Measurements from ENCODE around the gene FAM53A.
"Not testable (repeated sequence)": the region's sequence is repeated elsewhere in the genome, so short reads cannot be mapped to it uniquely, and the experiment has no call there.

The FAM53A gene

DNA sequence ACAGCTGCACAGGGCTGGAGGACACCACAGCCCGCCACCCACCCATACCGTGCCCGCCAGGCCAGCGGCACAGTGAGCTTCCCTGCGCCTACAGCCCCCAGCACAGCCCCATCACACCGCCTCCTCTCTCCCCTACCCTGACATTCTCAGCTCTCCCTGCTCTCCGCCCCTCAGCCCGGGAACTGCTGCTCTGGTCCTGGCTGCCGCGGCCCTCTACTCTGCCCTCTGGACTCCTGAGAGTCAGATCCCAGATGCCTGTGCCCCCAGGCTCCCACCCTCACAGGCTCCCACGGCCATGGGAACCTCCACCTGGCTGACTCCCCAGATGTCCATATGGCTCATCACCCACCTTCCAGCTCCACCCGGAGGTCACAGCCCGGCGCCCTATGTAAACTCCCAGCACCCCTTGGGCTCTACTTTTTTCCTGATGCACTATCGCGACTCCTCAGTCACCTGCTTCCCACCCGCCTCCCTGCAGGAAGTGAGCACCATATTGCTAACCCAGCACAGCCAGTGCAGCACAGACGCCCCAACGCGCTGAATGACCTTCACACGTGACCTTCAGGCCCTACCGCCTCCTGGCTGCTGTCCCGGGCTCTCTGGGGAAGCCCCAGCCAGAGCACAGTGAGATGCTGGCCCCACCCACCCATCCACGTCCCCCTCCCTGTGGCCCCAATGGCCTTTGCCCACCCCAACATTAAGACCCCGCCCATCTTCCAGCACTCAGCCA is 23.0 kb downstream of the FAM53A start:
- DNase-seq (ENCODE audit: low read depth), result no peak

DNA sequence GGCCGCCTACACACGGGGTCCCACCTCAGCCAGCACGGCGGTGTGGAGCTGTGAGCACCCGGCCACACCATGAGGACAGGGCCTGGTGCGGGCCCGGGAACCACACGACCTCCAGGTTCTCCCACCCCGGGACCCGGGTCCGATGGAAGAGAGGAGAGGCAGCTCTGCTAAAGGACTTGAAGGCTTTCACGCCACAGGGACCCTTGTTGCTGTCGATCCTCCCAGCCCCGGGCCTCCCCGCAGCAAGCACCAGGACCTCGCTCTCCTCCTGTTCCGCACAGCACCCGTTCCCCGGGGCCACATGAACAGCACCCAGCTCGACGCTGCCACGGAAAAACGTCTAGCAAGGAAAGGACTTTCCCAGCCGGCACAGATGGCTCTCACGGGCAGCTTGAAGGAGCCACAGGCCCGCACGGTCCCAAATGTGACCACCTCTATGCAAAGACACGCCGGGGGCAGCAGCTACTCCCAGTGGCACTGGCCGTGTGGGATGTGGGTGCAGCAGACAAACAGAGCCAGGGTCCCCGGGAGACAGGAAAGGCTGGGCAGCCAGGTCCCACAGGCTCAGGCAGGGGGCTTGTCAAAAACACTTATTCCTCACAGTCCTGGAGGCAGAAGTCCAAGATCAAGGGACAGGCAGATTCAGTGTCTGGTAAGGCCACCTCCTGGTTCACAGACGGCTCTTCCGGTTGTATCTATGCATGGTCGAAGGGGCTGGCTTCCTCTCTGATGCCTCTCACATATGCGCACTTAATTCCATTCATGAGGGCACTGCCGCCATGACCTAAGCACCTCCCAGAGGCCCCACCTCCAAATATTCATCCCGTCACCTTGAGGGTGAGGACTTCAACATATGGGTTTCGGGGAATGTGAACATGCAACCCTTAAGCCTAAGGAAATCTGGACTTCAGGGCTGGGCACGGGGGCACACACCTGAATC is 24.7 kb downstream of the FAM53A start:
- DNase-seq (ENCODE audit: low read depth), result no peak

DNA sequence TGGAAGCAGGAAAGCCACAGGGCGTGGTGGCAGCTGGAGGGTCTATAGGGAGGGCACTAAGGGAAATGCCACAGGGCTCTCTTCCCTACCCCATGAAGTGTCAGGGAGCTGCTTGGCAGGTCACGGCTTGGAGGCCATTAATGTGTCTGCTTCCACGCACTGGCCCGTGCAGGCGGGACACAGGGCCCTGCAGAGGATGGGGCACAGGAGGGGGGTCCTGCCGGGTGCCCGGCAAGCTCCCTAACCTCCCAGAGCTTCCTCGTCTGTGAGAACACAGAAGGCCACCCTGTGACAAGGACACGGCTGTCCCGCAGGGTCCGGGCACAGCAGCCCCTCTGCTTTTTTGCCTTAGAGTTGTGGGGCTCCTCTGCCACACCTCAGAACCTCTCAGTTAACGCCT is 25.5 kb downstream of the FAM53A start:
- no peak for DNase-seq (ENCODE audit: low read depth)

DNA sequence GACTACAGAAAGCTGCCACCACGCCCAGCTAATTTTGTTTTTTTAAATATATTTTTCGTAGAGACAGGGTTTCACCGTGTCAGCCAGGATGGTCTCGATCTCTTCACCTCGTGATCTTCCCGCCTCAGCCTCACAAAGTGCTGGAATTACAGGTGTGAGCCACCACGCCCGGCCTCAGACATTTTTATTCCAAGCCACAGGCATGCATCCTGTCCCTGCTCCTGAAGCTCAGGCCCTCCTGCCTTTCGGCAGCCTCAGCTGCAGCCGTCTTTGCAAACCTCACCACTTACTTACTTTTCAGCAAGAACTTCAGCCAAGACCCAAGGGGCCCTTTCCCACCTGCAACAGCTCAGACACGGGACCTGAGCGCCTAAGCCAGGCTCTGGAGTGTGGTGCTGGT is 26.0 kb downstream of the FAM53A start:
- DNase-seq (ENCODE audit: low read depth), result no peak

DNA sequence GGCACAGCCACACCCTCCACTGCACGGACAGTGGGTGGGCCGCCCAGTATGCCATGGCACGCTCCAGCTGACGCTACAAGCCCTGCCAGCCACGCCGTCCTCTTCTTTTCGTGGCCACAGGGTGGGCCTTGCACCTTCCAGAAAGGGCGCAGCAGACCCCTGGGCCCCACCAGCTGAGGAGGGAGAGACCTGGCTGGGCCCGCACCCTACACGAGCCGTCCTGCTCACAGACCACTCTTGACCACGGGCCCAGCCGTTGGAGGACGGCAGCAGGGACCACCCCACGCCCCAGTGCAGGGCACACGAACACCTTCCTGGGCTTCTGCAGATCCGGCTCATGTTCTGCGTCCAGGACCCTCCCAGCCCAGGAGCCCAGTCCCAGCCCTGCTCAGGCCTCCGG is 27.1 kb downstream of the FAM53A start:
- DNase-seq (ENCODE audit: low read depth), result no peak

DNA sequence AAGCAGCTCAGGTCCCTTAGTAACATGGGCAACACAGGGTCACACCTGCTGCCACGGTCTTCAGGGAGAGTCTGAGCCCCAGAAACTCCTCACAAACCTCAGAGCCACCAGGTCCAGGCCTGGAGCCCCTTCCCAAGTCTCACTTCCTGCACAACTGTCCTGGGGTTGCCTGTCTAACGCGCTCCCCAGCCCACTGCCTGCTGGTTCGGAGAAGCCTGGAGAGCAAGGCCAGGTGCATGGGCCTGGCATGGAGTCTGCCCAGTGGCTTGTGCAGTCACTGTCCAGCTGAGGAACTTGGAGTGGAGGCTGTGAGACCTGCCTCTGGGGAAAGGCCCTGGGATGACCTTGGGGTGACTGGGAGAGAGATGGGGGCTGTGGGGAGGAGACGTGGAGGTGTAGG is 28.0 kb downstream of the FAM53A start:
- no peak for DNase-seq (ENCODE audit: low read depth)

DNA sequence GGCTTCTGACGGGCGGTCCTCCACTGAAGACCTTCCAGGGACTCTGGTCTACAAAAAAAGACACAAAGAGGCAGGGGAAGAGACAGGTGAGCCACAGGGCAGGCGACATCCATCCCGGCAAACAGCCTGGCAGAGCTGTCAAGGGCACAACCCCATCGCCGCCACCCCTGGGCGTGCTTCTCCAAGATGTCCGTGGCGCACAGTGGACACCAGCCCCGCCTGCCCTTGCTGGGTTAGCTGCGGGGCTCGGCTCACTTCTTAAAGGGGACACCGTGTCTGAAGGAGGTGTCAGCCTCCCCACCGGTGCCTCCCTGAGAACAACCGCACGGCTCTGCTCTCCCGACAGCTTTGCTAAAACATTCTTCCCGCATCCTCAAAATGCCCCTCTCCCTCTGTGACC is 28.4 kb downstream of the FAM53A start:
- no peak for DNase-seq (ENCODE audit: low read depth)

DNA sequence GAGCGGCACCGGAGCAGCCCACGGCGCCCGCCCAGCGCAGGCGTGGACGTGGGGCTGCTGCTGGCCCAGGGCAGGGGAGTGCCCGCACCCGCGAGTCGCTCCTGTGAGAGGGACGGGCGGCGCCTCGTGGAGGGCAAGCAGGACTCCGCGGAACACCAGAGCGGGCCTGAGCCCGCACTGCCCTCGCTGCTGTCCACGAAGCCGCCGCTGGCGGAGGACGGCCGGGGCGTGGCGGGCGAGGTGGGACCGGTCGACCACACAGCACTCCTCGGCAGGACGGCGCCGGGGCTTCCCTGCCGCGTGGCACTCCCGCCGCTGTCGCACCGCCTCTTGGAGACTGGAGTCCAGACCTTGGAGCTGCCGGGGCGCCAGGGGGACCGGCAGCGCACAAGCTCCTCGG is 29.0 kb downstream of the FAM53A start:
- DNase-seq (ENCODE audit: low read depth), result no peak

DNA sequence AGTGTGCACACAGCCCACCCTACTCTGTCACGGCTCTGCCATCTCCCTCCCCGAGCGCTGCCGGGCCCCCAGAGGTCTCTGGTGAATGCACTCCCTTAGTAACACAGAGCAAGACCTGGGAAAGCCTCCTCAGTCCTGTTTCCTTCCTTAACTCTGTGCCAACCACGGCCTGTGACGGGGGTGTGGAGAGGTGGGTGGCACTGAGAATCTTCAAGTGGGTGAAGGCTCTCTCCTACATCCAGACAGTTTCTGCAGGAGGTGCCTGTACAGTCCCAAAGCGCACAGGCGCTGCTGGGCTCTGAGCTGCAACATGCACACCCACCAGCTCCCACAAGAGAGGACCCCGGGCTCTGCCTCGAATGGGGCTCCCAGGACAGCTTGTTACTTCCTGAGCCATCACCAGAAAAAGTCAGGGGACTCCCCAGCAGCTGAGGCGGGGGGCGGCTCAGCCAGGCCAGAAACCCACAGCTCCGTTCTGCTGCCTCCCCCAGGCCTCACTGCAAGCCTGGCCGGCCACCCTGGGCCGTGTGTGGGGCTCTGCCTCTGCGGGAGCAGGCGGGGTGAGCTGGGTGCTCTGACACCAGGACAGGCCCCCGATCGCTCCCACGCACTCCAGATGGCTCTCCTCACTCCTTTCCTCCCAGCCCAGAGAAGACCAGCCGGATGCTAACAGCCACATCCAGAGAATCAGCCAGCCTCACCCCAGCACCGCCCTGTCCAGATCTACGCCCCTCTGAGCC is 29.7 kb downstream of the FAM53A start:
- no peak for DNase-seq (ENCODE audit: low read depth)

DNA sequence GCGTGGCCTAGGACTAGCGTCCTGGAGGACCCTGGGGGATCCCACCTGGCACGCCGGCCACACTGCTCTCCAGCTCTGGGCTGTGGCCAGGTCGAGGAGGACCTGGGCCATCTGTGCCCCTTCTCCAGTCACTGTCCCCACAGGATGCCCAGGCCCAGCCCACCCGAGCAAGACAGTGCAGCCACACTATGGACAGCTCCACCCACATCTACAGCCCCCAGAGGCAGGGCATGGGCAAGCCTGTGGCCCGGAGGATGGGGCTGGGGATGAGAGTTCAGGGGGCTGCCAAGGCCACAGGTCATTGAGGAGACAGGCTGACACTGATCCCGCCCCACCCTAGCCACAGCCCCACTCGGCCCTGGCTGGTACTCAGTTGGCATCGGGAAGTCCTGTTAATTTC is 30.3 kb downstream of the FAM53A start:
- no peak for DNase-seq (ENCODE audit: low read depth)

DNA sequence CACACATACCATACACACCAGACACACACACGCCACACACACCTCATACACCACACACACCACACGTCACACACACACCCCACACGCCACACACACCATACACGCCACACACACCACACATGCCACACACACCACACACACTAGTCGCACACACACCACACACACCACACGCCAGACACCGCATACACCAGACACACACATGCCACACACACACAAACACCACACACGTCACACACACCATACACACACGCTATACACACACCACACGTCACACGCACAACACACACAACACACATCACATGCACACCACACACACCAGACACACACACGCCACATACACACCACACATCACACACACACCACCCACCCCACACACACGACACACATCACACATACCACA is 32.0 kb downstream of the FAM53A start:
- no peak for DNase-seq (ENCODE audit: low read depth)

DNA sequence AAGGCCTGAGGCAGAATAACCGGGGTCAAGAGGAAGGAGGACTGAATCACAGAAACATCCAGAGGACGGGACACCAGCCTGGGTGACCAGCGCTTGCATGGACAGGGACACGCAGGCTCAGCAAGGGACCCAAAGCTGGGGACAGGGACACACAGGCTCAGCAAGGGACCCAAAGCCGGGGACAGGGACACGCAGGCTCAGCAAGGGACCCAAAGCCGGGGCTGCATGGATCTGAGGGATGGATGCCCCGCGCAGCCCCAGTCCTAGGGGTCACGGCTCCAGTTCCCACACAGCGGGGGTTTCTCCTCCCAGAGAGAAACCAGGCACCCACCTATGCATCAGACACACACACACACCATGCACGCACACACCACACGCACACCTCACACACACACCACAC is 32.5 kb downstream of the FAM53A start:
- no peak for DNase-seq (ENCODE audit: low read depth)

DNA sequence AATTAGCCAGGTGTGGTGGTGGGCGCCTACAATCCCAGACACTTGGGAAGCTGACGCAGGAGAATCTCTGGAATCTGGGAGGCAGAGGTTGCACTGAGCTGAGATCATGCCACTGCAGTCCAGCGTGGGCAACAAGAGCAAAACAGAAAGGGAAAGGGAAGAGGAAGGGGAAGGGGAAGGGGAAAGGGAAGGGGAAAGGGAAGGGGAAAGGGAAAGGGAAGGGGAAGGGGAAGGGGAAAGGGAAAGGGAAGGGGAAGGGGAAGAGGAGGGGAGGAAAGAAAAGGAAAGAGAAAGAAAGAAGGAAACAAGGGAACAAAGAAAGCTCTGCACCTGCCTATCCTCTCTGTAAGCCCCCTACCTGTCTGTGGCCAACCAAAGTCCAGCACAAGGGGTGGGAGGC is 35.2 kb downstream of the FAM53A start:
- no peak for DNase-seq (ENCODE audit: low read depth)

DNA sequence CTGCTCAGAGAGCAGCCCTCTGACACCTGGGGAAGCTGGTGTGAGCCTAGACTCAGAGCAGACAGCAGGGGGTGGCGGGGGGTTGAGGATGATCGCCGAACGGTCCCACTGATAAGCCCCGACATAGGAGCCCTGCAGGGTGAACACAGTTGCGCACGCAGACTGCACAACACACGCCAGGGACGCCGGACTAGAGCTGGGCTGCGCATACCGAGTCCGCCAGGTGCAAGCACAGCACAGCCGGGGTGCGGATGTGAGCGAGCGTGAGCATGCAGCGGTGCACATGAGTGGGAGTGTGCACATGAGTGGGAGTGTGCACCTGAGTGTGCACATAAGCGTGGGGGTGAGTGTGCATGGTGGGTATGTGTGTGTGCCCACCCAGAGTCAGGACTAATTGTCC is 36.7 kb downstream of the FAM53A start:
- no peak for DNase-seq (ENCODE audit: low read depth)

DNA sequence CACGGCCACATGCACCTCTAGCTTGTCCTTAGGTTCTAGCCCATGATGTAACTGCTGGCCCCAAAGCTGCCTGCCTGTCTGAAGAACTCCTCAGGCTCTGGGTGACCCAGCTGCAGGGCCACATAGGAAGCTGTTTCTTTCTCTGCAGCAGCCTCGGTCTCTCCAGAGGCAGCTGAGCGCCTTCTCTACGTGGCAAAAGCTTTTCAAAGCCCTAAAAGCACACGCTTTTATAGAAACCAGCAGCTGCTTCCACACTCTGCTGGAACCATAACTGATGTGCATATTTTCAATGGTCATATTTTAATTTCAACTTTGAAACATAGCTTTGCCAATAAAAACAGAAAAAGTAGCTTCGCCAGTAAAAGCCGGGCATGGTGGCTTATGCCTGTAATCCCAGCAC is 37.4 kb downstream of the FAM53A start:
- no peak for DNase-seq (ENCODE audit: low read depth)

DNA sequence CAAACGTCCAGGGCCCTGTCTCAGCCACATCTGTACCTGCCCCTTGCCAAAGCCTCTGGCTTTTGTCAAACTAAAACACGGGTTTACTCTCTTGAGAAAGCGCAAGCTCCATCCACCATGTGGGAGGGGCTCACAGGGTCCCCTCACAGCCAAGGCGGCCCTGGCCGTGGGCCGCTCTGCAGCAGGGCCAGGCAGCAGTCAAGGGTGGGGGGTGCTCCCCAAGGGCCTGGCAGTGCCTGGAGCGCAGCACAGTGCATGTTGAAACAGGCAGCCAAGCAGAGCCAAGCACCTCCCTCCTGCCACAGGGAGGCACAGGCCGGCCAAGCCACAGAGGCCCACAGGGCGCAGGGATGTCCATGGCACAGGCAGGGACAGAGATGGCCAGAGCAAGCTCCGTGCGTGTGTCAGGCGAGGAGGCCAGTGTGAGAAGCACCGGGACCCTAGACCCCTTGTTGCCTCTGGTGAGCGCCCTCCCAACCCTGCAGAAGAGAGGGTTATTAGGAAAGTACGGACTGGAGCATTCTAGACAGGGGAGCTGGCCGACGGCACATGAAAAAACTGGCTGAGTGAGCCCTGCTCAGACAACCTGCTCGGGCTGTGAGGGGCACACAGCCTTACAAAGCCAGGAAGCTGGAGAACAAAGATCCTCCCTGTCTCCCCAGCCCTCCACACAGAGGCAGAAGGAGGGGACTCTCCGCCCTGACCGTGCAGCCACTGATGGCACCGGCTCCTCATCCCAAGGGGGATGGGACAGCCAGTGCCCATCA is 39.0 kb downstream of the FAM53A start:
- no peak for DNase-seq (ENCODE audit: low read depth)

DNA sequence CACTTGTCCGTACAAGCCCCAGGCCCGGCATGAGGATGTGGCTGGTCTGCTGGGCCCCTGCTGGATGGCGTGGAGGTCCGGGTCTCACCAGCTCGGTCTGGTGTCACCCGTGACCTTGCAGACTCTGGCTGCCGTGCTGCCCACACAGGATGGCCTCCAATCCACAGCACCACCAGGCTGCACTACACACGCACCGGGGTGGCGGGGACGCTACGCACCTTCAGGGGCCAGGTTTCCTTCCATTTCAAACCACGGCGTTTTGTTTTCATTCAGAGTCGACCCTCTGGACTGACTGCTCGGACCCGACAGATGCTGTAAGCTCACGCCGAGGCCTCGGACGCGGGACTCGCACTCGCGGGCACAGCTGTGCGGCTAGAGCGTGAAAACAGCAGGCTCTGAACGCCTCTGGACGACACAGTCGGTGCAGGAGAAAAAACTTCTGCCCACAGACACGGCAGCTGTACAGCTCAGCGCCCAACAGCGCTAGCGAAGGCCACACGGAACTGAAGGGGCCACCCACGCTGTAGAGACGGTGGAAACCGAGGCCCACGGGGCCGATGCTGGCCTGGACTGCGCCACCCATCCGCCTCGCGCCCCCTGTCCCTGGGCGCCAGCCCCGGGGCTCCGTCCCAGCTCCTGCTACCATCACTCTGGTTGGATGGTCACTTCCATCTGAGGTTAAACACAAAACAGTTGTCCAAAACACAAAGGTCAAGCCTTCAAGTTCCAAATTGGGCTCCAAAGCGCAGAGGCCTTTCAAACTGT is 40.0 kb downstream of the FAM53A start:
- DNase-seq (ENCODE audit: low read depth), result no peak

DNA sequence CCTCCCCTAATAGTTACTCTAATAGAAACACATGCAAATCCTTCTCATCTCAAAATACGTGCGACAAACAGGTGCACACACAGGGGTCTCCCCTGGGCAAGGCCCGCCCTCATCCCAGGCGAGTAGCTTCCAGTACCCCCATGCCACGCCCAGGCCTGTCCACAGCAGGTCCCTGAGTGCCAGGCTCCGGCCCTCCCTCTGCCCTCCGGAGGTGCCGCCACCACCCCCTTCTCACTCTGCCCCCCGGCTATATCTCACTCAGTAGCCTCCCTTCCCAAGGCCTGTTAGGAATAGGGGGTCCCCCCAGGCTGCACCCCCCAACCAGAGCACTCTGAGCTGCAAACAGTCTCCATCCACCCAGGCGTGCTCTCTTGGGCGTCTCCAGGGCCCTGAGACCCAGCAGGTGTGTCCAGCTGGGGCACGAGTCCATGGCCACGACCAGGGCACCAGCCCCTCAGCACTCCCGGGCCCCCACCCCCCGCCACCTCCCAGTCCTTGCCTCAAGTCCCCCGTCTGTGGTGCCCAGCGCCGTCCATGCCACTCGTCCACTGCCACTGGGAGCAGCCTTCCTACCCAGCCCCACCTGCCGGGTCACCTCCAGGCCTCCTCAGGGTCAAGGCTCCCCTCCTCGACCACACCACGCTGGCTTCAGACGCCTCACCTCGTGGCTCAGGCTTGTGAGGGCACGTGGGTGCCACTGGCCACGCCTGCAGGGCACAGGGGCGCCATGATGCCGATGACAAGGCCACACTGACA is 41.7 kb downstream of the FAM53A start:
- DNase-seq (ENCODE audit: low read depth), result no peak

DNA sequence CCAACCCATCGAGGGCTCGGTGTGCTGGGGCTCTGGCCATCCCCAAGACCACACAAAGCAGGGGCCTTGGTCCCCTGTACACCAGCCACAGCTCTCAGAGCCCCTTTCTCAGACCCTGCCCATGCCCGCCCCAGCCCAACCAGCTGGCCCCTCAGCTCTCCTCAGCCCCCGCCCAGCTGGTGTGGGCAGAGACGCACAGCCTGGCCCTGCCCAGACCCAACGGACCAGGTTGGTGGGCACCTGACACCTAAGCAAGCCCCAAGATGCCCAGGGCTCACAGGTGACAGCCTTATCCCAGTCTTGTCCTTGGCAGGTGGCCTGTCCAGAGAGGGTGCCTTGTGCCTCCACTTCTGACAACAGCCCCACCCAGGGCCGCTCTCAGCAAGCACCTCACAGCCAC is 42.4 kb downstream of the FAM53A start:
- DNase-seq (ENCODE audit: low read depth), result no peak

DNA sequence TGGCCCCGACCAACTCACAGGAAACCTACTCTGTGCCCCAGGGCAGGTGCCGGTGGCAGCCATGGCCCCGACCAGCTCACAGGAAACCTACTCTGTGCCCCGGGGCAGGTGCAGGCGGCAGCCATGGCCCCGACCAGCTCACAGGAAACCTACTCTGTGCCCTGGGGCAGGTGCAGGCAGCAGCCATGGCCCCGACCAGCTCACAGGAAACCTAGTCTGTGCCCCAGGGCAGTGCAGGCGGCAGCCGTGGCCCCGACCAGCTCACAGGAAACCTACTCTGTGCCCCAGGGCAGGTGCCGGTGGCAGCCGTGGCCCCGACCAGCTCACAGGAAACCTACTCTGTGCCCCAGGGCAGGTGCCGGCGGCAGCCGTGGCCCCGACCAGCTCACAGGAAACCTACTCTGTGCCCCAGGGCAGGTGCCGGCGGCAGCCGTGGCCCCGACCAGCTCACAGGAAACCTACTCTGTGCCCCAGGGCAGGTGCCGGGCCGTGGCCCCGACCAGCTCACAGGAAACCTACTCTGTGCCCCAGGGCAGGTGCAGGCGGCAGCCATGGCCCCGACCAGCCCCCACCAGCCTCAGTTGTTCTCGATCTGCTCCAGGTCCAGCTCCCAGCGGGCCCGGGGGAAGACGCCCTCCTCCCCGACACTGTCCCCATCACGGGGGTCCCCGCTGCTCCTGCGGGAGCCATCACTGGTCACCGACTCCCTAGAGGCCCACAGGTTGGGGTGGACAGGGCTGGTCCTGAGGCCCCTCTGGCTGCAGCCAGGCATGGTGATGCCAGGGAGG is 43.2 kb downstream of the FAM53A start:
- DNase-seq (ENCODE audit: low read depth), result not testable (repeated sequence)
